B cell (primary cell): ENCODE measurements around the gene LAYN.

Experiments used
- EZH2 ChIP-seq: IDR thresholded peaks from 2 replicates; pipeline ENCODE4 v1.6.1; 2012; ENCODE audit warnings: borderline replicate concordance, low read depth, mild to moderate bottlenecking, moderate library complexity, low read length; ENCODE audit not compliant: insufficient read depth, poor library complexity, severe bottlenecking
- TF ChIP-seq, protein P1 (sequence below): fragments of 200-600 bp; IDR thresholded peaks from one replicate; pipeline ENCODE4 v1.8.0; 2022; ENCODE audit warnings: antibody characterized with exemption, mild to moderate bottlenecking

DNA sequence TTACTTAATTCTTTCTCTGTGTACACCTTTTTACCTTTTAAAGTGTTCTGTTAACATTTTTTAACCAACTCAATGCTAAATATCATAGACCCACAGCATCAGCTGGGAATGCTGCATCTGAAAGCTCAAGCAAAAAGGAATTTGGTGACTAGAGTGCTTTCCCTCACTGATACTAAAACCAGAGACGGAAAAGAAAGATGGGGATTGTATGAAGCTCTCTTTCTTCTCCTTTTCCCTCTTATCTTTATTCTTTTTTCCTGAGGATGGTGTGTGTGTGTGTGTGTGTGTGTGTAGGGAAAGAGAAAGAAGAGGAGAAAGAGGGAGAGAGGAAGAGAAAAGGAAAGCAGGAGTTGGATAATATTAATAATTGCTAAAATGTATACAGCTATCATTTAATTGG lies 57.6 kb downstream of the LAYN start:
- TF ChIP-seq, protein P1, sequence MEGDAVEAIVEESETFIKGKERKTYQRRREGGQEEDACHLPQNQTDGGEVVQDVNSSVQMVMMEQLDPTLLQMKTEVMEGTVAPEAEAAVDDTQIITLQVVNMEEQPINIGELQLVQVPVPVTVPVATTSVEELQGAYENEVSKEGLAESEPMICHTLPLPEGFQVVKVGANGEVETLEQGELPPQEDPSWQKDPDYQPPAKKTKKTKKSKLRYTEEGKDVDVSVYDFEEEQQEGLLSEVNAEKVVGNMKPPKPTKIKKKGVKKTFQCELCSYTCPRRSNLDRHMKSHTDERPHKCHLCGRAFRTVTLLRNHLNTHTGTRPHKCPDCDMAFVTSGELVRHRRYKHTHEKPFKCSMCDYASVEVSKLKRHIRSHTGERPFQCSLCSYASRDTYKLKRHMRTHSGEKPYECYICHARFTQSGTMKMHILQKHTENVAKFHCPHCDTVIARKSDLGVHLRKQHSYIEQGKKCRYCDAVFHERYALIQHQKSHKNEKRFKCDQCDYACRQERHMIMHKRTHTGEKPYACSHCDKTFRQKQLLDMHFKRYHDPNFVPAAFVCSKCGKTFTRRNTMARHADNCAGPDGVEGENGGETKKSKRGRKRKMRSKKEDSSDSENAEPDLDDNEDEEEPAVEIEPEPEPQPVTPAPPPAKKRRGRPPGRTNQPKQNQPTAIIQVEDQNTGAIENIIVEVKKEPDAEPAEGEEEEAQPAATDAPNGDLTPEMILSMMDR, result no peak
- TF ChIP-seq EZH2, result no peak
